GM19468 (cell line): ENCODE data around the gene ZCWPW2.

ENCODE experiments used
- ATAC-seq: cut with Tn5 transposase; IDR thresholded peaks from one replicate; pipeline ENCODE4 v1.9.1; 2021; ENCODE audit warnings: mild to moderate bottlenecking, moderate library complexity, moderate number of reproducible peaks; ENCODE audit not compliant: unreplicated experiment; ENCODE audit errors: extremely low read depth

The ZCWPW2 gene

DNA sequence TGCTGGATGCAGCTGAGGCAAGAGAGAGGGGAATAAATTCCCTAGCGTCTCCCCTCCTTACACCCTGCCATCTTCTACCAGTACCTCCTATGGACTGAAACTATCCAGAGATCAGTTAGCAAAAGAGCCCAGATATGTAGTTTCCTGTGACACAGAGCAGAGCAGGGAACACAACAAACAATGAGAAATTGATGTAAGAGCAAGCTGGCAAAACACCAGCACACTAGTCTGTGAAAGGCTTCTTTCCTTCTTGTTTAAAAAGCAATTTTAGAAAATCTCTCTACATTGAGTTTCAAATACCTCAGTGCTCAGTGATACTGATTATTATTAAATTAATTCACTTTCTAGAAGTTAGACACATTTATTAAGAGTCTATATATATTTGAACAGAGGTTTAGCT lies 215.7 kb downstream of the ZCWPW2 start:
- no peak for ATAC-seq

DNA sequence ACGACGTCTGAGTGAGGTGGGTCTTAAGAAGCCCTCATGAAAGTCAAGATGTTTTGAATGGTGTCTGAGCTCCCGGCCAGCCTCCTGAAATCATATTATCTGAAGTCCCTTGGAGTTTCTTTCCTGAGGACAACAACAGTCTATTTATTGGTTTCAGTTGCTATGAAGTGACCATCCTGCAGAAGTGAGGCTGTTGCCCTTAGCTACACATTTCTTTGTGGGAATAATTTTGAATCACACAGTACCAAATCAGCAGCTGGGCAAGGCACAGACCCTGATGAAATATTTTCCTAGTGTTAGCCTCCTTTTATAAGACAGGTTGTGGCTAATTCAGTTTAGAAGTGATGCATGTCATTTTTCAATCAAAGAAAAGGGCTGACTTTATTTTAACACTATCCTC lies 220.8 kb downstream of the ZCWPW2 start:
- no peak for ATAC-seq

DNA sequence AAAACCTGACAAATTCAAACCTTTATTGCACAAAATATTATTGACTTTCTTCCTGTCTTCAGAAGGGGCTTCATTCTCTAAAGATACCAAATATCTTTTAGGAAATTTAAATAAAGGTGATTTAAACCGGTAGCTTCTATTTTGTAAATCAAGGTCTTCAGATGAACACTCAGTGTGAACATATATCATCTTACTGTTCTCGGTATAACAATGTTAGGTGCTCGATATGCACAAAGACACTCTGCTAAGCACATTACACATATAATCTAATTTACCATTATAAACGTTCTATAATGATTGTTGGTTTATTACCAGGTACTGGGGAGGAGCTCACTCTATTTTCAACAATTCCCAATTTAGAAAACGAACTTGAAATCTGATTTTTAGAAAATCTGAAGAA lies 225.5 kb downstream of the ZCWPW2 start:
- no peak for ATAC-seq

DNA sequence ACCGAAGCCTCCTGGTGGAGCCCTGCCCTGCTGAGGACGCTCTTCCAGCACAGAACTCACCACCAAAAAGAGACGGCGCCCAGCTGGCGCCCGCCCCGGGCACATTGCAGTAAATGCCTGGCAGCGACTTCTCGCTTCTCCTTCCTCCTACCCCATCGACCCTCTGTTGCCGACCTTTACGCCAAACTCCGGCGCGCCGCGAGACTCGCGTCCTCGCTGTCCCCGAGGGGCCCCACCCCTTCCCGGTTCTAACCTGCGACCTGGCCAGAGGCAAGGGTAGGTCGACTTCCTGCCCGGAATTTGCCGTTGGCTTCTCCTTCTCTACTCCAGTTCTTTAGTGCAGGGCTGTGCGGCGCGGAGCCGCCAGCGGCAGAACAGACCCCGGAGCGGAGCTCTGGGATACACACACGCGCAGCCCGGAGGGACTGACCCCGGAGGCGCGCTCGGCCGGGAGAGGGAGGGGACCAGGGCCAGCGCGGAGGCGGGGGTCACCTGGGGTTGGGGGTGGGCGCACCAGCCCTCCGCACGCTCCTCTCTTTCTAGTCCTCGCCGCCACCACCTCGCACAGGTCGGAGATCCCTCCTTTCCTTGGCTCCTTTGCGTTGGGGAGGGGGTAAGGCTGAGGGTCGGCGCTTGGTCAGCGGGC lies 226.7 kb downstream of the ZCWPW2 start:
- no peak for ATAC-seq
